HG03565 (cell line): ENCODE results near the gene TSHZ2.
"Not testable (repeated sequence)": the region's sequence is repeated elsewhere in the genome, so short reads cannot be mapped to it uniquely, and the experiment has no call there.

ENCODE experiments used
- ATAC-seq: cut with Tn5 transposase; IDR thresholded peaks from one replicate; pipeline ENCODE4 v1.9.1; 2021; ENCODE audit warnings: mild to moderate bottlenecking, moderate library complexity; ENCODE audit not compliant: unreplicated experiment

TSHZ2 gene

GRCh38 chr20:53487461-53488200 lies 515.5 kb downstream of the TSHZ2 start:
- ATAC-seq = no peak

DNA sequence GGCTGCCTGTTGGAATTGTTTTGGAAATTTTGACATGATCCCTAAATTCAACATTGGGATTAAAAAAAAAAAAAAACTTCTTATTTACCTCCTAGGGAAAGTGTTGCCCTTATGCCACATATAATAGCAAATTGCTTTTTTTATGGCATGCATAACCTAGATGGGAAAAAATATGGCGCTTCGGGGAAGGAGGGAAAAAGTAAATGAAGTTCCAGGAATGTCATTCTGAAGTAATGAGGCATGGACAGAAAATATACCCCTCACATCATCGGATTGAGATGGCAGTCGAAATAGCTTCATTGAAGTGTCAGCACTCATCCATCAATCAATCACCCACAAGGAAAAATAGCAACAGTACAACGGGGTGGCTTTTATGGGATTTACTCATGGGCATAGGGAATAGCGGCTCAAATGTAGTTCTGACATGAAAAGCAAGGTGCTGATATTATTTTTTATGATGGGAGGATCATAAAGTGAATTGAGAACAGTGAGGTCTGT lies 516.7 kb downstream of the TSHZ2 start:
- no peak for ATAC-seq

- no peak for ATAC-seq
Measured at GRCh38 chr20:53489528-53489927, 517.4 kb downstream of the TSHZ2 start.

DNA sequence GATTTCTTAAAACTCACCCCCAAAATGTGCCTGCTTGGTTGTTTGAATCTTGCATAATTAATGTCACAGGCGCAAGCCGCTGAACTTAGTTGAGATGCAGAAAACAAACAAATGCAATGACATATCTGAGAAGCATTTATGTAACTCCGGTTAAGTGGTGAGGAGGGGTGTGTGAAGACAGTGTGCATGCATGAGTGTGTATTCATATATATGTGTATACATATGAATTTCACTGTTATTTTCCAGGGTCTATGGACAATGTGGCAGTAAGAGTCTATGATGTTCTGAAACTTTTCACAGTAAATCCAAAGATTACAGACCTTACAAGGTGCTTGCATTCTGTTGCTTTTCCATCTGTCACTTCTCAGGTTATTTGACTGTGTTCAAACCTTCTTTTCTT lies 518.5 kb downstream of the TSHZ2 start:
- no peak for ATAC-seq

- no peak for ATAC-seq
Measured at GRCh38 chr20:53491462-53491861, 519.3 kb downstream of the TSHZ2 start.

GRCh38 chr20:53492212-53492611 lies 520.1 kb downstream of the TSHZ2 start:
- no peak for ATAC-seq

- no peak for ATAC-seq
Measured at GRCh38 chr20:53493311-53493857, 521.2 kb downstream of the TSHZ2 start.

DNA sequence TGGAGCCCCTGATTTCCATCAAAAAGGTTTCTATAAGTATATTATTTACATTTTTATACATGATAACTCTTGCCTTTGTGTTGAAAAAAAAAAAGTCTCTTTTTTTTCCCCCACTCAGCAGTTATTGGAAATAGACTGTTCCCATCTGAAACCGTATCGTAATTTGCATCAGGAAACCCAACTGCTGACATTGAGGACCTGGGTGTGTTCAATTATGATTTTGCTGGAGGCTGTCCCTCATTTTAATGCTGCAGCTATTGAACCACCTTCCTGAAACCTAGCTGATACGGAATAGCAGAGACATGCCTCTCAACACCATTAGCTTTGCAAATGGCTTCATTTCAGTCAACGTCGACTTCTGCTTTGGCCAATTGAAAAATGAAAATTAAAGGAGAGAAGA lies 522.6 kb downstream of the TSHZ2 start:
- no peak for ATAC-seq

- no peak for ATAC-seq
Measured at GRCh38 chr20:53495398-53496092, 523.4 kb downstream of the TSHZ2 start.

- ATAC-seq = no peak
Measured at GRCh38 chr20:53497246-53497645, 525.1 kb downstream of the TSHZ2 start.

GRCh38 chr20:53498341-53498740 lies 526.2 kb downstream of the TSHZ2 start:
- no peak for ATAC-seq

DNA sequence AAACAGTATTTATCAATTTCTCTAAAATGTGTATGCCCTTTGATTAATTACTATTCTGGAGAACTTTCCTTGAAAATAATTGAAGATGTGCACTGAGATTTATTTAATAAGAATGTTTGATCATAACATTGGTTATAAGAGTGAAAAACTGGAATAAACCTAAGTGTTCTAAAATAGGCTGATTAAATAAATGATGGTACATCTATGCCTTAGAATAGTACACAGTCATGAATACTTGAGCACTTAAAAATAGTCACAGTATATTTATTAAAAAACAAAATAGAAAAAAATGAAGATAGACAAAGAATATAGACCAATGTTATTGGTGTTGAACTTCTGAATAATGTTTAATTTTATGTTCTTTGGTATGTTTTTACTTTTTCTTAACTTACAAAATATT lies 528.5 kb downstream of the TSHZ2 start:
- ATAC-seq = no peak

GRCh38 chr20:53502820-53503219 lies 530.7 kb downstream of the TSHZ2 start:
- no peak for ATAC-seq

- no peak for ATAC-seq
Measured at GRCh38 chr20:53503517-53503919, 531.4 kb downstream of the TSHZ2 start.

- ATAC-seq = not testable (repeated sequence)
Measured at GRCh38 chr20:53504106-53504505, 531.9 kb downstream of the TSHZ2 start.

- ATAC-seq = no peak
Measured at GRCh38 chr20:53510262-53510661, 538.1 kb downstream of the TSHZ2 start.

GRCh38 chr20:53510704-53511103 lies 538.5 kb downstream of the TSHZ2 start:
- ATAC-seq = no peak

DNA sequence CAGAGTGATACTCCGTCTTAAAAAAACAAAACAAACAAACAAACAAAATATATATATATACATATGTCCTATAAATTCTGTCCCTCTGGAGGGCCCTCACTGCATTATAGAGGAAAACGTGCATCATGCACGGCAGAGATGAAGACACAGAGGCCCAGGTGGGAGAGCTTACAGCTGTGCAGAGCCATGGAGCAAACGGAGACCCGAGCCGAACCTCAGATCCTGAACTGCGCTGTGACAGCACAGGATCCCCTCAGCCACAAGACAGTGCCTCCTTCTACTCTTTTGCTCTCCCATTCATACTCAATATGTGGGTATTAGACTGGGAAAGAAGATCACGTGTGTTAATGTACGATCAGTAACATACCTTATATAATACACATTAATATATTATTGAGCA lies 539.9 kb downstream of the TSHZ2 start:
- ATAC-seq = no peak

- ATAC-seq = no peak
Measured at GRCh38 chr20:53513168-53513488, 541.0 kb downstream of the TSHZ2 start.

DNA sequence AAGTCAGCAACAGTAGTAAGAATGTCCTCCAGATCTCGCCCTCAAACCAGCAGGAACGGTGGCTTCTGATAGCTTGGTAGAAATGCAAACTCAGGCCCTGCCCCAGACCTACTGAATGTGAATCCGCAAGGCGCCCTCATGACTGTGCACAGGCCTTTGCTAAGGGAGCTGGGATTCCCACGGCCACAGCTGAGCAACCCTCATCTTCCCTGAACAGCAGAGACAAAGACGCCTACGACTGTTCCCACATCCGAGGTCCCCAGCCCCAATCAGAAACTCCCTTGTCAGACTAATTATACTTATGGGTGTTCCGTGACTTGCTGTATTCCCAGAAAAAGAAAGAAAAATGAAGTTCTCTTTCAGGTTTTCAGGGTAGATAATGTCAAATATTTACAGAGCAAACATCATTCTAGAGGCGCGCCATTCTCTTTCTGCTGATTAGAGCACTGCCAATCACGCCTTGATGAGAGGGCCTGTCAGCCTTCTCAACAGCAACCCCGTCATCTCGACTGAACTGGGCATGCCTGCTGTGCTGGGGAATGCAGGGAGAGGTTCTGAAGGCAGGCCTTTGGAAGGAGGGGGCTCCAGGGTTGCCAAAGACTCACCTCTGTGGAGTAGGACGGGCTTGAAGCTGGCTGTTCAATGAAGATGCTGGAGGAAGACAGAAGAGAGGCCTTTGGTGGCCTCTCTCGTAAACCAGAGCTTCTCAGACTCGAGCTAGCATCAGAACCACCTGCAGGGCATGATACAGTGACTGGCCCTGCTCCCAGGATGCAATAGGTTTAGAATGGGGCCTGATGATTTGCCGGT lies 541.5 kb downstream of the TSHZ2 start:
- no peak for ATAC-seq

DNA sequence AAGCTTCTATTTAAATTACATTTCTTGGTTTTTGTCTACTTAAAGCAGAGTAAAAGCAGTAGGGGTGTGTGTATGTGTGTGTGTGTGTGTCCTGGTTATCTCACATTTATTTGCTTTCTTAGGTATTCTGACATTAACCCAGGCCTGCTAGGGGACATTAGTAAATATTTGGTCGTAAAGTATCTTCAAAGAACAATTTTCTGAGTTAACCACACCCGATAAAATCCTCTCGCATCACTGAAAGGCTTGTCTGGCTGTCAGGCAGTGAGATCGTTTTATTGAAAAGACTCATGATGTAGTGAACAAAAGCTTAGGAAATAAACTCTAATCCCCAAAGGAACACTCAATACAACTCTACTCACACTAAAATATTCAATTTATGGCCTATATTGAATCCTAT lies 543.6 kb downstream of the TSHZ2 start:
- no peak for ATAC-seq
